ENCODE results near the gene EFNA5. TPM values are rescaled to one million over a fixed set of nuclear protein-coding genes. Genes with fewer than 3 reads are reported as not detected.

EFNA5 gene
- total and polyA plus RNA-seq, 5 experiments from 2014 or later = 0.03 TPM; not detected in 4

DNA sequence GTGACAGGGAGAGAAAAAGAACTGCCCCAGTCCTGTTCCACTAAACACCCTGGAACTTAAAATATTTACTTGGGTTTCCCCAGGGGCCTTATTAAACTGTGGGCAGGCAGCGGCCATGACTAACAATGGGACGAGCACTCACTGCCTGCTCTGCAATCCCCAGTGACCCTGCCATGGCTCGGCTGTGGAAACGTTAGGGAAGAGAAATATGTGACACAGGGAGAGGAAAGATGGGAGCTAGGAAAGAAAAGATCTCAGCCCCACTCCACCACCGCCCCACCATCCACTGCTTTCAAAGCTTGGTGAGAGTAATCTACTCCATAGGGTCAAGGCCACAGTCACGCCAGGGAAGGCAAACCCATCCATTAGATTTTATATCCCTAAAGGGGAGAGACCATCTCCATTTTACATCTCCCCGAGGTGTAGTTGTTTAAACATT, 117.6 kb downstream of the EFNA5 start:
- no peaks in the 10 kb centered on the region for H3K36me3 Mint-ChIP-seq
- POLR2A ChIA-PET = no interaction called here
- no peak overlapping the region for H3K4me3 Mint-ChIP-seq
- H3K27me3 Mint-ChIP-seq = peaks cover 0 to 22% (median 3%) of the 10 kb centered on the region in 5 donors
- no peak for DNase-seq
- no peaks in the 10 kb centered on the region for H3K9me3 Mint-ChIP-seq
- no peak for ATAC-seq
- no peak overlapping the region for H3K27ac Mint-ChIP-seq
- no peaks in the 10 kb centered on the region for H3K4me1 Mint-ChIP-seq

- H3K4me3 Mint-ChIP-seq = no peak overlapping the region
- no peaks in the 10 kb centered on the region for H3K9me3 Mint-ChIP-seq
- POLR2A ChIA-PET = no interaction called here
- DNase-seq (no peak), ATAC-seq (no peak)
- peaks cover 0 to 18% (median 2%) of the 10 kb centered on the region in 5 donors for H3K27me3 Mint-ChIP-seq
- no peaks in the 10 kb centered on the region for H3K36me3 Mint-ChIP-seq
- no peaks in the 10 kb centered on the region for H3K4me1 Mint-ChIP-seq
- no peak overlapping the region for H3K27ac Mint-ChIP-seq
These were observed 119.6 kb downstream of the EFNA5 start for GRCh38 chr5:107551088-107551487.

DNA sequence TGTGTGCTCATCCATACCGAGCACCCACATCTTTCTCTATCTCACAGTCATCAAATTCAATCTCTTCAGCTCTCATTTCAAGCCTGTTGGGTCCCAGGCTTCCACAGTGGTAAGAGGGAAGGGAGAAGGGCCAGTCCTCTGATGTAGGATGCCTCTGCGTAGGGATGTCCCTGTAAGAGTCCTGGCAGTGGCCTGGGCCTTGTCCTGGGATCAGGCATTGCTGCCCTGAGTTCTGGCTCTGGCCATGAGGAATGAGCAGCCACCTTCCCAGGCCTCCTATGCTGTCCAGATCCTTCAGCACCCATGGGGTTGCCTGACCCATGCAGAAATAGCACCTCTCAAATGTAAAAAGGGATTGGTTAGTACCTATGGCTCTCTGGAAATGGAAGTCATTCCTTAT, 121.2 kb downstream of the EFNA5 start:
- no peak overlapping the region for H3K27ac Mint-ChIP-seq
- no peak overlapping the region for H3K4me3 Mint-ChIP-seq
- DNase-seq (no peak), ATAC-seq (no peak)
- POLR2A ChIA-PET = no interaction called here
- peaks cover 0 to 12% (median 0%) of the 10 kb centered on the region in 5 donors for H3K27me3 Mint-ChIP-seq
- no peaks in the 10 kb centered on the region for H3K9me3 Mint-ChIP-seq
- no peaks in the 10 kb centered on the region for H3K4me1 Mint-ChIP-seq
- H3K36me3 Mint-ChIP-seq = no peaks in the 10 kb centered on the region

DNA sequence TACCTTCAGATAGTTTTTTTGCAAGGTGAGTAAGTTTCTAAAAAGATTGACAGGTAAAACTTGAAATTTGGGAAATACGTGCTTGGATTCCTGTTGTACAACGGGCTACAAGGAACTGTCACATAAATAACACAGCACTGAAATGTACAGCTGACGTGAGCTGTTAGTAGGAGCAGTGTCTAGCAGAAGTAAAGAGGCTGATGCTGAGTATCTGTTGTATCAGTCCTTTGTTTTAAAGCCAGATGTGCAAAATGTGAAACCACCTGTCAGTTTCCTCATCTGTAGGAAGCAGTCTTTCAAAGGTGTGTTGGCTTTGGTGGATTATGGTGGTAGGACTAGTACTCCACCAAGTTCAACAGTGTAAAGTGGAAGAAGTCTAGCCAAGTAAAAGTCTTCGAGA, 122.3 kb downstream of the EFNA5 start:
- no peak overlapping the region for H3K27ac Mint-ChIP-seq
- H3K27me3 Mint-ChIP-seq = peaks cover 0 to 12% (median 0%) of the 10 kb centered on the region in 5 donors
- H3K36me3 Mint-ChIP-seq = no peaks in the 10 kb centered on the region
- DNase-seq (no peak), ATAC-seq (no peak)
- H3K4me1 Mint-ChIP-seq = no peaks in the 10 kb centered on the region
- H3K9me3 Mint-ChIP-seq = no peaks in the 10 kb centered on the region
- POLR2A ChIA-PET = no interaction called here
- no peak overlapping the region for H3K4me3 Mint-ChIP-seq

- Mint-ChIP-seq H3K9me3 (no peaks in the 10 kb centered on the region), H3K27me3 (peaks cover 0 to 6% (median 0%) of the 10 kb centered on the region in 5 donors), H3K27ac (no peak overlapping the region), H3K4me1 (no peaks in the 10 kb centered on the region), H3K36me3 (no peaks in the 10 kb centered on the region), H3K4me3 (no peak overlapping the region)
- ATAC-seq (no peak), DNase-seq (no peak)
- POLR2A ChIA-PET = no interaction called here
These were observed 124.0 kb downstream of the EFNA5 start for GRCh38 chr5:107546719-107547118.

- ATAC-seq = no peak
- no peaks in the 10 kb centered on the region for H3K36me3 Mint-ChIP-seq
- H3K4me1 Mint-ChIP-seq = no peaks in the 10 kb centered on the region
- H3K27me3 Mint-ChIP-seq = no peaks in the 10 kb centered on the region
- POLR2A ChIA-PET = no interaction called here
- no peaks in the 10 kb centered on the region for H3K9me3 Mint-ChIP-seq
- no peak overlapping the region for H3K27ac Mint-ChIP-seq
- no peak for DNase-seq
- no peak overlapping the region for H3K4me3 Mint-ChIP-seq
These were observed 125.3 kb downstream of the EFNA5 start for GRCh38 chr5:107545486-107545885.

GRCh38 chr5:107544967-107545366, 125.8 kb downstream of the EFNA5 start:
- no peak overlapping the region for H3K4me3 Mint-ChIP-seq
- ATAC-seq (no peak), DNase-seq (no peak)
- no peaks in the 10 kb centered on the region for H3K4me1 Mint-ChIP-seq
- H3K9me3 Mint-ChIP-seq = no peaks in the 10 kb centered on the region
- POLR2A ChIA-PET = no interaction called here
- peaks cover 0 to 2% (median 0%) of the 10 kb centered on the region in 5 donors for H3K27me3 Mint-ChIP-seq
- no peak overlapping the region for H3K27ac Mint-ChIP-seq
- no peaks in the 10 kb centered on the region for H3K36me3 Mint-ChIP-seq

DNA sequence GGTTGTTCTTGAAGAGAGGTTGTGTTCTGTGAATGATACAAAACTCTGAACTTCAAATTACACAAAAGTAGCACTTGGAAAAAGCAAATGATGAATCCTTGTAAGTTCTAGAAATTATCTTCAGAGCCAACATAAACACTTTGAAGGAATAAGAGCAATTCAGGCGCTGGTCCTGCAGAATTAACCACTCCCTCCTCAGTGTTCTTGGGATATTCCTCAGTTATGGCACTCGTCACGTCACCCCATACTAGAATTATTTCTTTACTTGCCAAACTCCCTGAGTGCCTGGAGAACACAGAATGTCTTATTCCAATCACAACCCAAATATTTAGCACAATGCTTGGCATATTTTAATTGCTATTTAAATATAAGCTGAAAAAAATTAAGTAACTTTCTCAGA, 126.3 kb downstream of the EFNA5 start:
- no peak for ATAC-seq
- POLR2A ChIA-PET = no interaction called here
- Mint-ChIP-seq H3K9me3 (no peaks in the 10 kb centered on the region), H3K4me3 (no peak overlapping the region), H3K4me1 (peaks cover 0 to 2% (median 0%) of the 10 kb centered on the region in 4 donors), H3K27me3 (peaks cover 0 to 5% (median 0%) of the 10 kb centered on the region in 5 donors), H3K27ac (no peak overlapping the region), H3K36me3 (no peaks in the 10 kb centered on the region)
- DNase-seq = no peak

DNA sequence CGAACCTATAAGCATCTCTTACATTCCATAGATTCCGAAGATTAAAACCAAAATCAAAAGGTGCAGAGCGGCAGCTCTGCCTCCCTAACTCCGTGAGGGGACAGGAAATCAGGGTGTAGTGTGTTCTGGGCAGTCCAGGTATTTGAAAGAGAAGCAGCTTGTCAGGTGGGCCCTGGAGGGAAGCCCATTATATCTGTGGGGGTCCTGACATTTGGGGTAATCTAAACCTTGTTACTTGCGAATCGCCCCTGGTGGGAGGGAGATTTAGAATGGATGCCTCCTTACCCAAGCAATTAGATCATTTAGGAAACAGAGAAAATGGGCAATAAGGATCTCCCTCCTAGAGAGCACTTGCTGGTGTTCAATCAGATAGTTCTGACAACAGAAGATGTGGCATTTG, 126.9 kb downstream of the EFNA5 start:
- no peak overlapping the region for H3K4me3 Mint-ChIP-seq
- peaks cover 0 to 6% (median 2%) of the 10 kb centered on the region in 4 donors for H3K4me1 Mint-ChIP-seq
- no peaks in the 10 kb centered on the region for H3K9me3 Mint-ChIP-seq
- DNase-seq (no peak), ATAC-seq (no peak)
- H3K27me3 Mint-ChIP-seq = peaks cover 0 to 5% (median 0%) of the 10 kb centered on the region in 5 donors
- peak overlapping the region in 1 of 10 donors; percentile 13 for H3K27ac Mint-ChIP-seq
- POLR2A ChIA-PET = no interaction called here
- H3K36me3 Mint-ChIP-seq = no peaks in the 10 kb centered on the region

DNA sequence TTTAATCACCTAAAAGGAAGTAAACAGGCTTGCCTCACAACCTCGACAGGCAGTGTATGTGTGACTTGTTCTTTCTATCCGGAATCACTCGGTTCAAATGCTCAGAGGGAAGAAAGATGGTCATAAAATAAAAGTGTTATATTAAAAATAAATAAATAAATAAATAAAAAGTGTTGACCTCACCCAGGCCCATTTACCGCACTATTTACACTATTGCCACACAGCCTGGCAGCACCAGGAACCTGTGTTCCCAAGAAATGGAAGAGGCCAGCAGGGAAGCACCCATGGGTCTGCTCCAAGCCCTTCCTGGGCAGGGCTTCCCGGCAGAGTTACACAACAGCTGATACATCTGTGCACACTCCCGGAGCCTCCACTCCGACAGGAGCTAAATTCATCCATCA, 127.9 kb downstream of the EFNA5 start:
- no peak for ATAC-seq
- Mint-ChIP-seq H3K9me3 (no peaks in the 10 kb centered on the region), H3K27ac (no peak overlapping the region), H3K27me3 (peaks cover 0 to 8% (median 0%) of the 10 kb centered on the region in 5 donors), H3K4me1 (peaks cover 4 to 11% (median 7%) of the 10 kb centered on the region in 4 donors), H3K36me3 (no peaks in the 10 kb centered on the region), H3K4me3 (no peak overlapping the region)
- no peak for DNase-seq
- POLR2A ChIA-PET = no interaction called here

DNA sequence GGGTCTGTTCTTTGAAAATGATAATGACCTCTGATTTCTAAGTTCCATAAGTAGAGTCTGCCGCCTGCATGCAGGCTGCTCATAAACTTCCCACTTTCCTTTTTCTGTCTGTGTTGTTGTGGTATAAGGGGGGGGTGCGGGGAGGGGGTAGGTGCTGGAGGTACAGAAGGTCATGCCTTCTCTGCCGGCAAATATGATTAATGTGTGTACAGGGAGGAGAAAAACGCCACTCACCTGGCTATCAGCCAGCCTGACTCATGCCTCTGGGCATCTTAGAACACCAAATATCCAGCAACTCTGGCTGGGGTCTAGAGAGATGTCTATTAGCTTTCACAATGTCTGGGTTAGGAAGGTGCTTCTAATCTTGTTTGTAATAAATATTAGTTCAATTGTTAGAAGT, 128.3 kb downstream of the EFNA5 start:
- Mint-ChIP-seq H3K27ac (no peak overlapping the region), H3K9me3 (no peaks in the 10 kb centered on the region), H3K4me3 (no peak overlapping the region), H3K4me1 (peaks cover 4 to 11% (median 7%) of the 10 kb centered on the region in 4 donors), H3K36me3 (no peaks in the 10 kb centered on the region), H3K27me3 (peaks cover 0 to 8% (median 0%) of the 10 kb centered on the region in 5 donors)
- no peak for ATAC-seq
- POLR2A ChIA-PET = no interaction called here
- no peak for DNase-seq

- no peak overlapping the region for H3K27ac Mint-ChIP-seq
- POLR2A ChIA-PET = no interaction called here
- H3K4me1 Mint-ChIP-seq = peaks cover 4 to 11% (median 7%) of the 10 kb centered on the region in 4 donors
- no peaks in the 10 kb centered on the region for H3K9me3 Mint-ChIP-seq
- no peak for DNase-seq
- no peak for ATAC-seq
- no peak overlapping the region for H3K4me3 Mint-ChIP-seq
- peaks cover 0 to 8% (median 0%) of the 10 kb centered on the region in 5 donors for H3K27me3 Mint-ChIP-seq
- H3K36me3 Mint-ChIP-seq = no peaks in the 10 kb centered on the region
These were observed 129.3 kb downstream of the EFNA5 start for GRCh38 chr5:107541400-107541799.

GRCh38 chr5:107539726-107540330, 130.9 kb downstream of the EFNA5 start:
- Mint-ChIP-seq H3K9me3 (no peaks in the 10 kb centered on the region), H3K27me3 (peaks cover 0 to 8% (median 2%) of the 10 kb centered on the region in 5 donors), H3K4me1 (peaks cover 4 to 11% (median 7%) of the 10 kb centered on the region in 4 donors), H3K27ac (no peak overlapping the region), H3K4me3 (no peak overlapping the region), H3K36me3 (no peaks in the 10 kb centered on the region)
- ATAC-seq = no peak
- POLR2A ChIA-PET = no interaction called here
- no peak for DNase-seq

DNA sequence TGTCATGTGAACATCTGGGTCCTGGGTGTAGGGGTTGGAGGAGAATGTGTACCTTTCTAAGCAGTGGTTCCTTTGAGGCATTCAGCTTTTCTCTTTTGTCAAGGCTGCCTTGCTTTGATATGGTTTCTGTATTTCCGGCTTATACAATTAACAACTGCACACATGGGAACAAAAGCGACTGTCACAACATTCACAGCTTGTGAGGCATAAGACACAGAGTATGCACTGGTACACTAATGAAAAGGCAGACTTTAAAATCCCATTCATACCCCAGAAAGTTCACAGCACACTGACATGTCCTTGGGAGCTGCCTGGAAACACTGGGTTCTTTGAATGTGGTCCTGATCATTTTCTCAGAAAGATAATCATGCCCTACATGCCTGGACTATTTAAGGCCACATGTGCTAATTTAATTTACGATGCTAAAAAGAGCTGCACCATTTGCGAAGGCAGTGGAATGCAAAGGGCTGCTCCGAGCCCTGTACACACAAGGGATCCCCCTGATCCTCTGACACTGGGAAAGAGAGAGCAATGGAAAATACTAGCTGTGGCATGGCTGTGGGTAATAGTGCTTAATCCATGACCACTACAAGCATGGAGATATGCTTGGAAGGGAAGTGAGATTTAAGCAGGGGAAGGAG, 131.8 kb downstream of the EFNA5 start:
- ATAC-seq (no peak), DNase-seq (no peak)
- Mint-ChIP-seq H3K27ac (no peak overlapping the region), H3K4me3 (no peak overlapping the region), H3K4me1 (peaks cover 4 to 11% (median 7%) of the 10 kb centered on the region in 4 donors), H3K9me3 (no peaks in the 10 kb centered on the region), H3K27me3 (peaks cover 0 to 8% (median 4%) of the 10 kb centered on the region in 5 donors), H3K36me3 (no peaks in the 10 kb centered on the region)
- POLR2A ChIA-PET = no interaction called here
